Mesothelial cell of epicardium (in vitro differentiated cells): ENCODE measurements around the gene HTR3B. TPM values are rescaled to one million over a fixed set of nuclear protein-coding genes. Genes with fewer than 3 reads are reported as not detected.

Source experiments
- DNase-seq, 2 experiments: peaks; one replicate each; pipeline ENCODE4 v3.0.0; 2021; ENCODE audit warnings: low spot score in 2 of 2; ENCODE audit not compliant: unreplicated experiment in 2 of 2
- H3K27ac Mint-ChIP-seq: 2 replicates; pipeline ENCODE4 v1.8.0; 2021; ENCODE audit warnings: mixed read lengths
- H3K27me3 Mint-ChIP-seq: 2 replicates; pipeline ENCODE4 v1.8.0; 2021; ENCODE audit warnings: low read depth, mixed read lengths
- H3K36me3 Mint-ChIP-seq: 2 replicates; pipeline ENCODE4 v1.8.0; 2021; ENCODE audit warnings: mixed read lengths
- H3K4me1 Mint-ChIP-seq: 2 replicates; pipeline ENCODE4 v1.8.0; 2021; ENCODE audit warnings: mixed read lengths
- H3K4me3 Mint-ChIP-seq: 2 replicates; pipeline ENCODE4 v1.8.0; 2021; ENCODE audit warnings: mild to moderate bottlenecking, moderate library complexity, mixed read lengths
- H3K9me3 Mint-ChIP-seq: 2 replicates; pipeline ENCODE4 v1.8.0; 2021; ENCODE audit warnings: mixed read lengths
- total RNA-seq: library from RNA; stranded (reverse); gene quantifications from 3 replicates; pipeline ENCODE4 v1.2.1, GENCODE V29; 2021
- TF ChIP-seq, protein P1 (sequence below): fragments of 200-600 bp; sonication (generic); IDR thresholded peaks from one replicate; pipeline ENCODE4 v1.5.0; 2021; ENCODE audit warnings: antibody characterized with exemption; ENCODE audit not compliant: unreplicated experiment

HTR3B gene
- total RNA-seq, 1 donor from 2014 or later, result not detected

DNA sequence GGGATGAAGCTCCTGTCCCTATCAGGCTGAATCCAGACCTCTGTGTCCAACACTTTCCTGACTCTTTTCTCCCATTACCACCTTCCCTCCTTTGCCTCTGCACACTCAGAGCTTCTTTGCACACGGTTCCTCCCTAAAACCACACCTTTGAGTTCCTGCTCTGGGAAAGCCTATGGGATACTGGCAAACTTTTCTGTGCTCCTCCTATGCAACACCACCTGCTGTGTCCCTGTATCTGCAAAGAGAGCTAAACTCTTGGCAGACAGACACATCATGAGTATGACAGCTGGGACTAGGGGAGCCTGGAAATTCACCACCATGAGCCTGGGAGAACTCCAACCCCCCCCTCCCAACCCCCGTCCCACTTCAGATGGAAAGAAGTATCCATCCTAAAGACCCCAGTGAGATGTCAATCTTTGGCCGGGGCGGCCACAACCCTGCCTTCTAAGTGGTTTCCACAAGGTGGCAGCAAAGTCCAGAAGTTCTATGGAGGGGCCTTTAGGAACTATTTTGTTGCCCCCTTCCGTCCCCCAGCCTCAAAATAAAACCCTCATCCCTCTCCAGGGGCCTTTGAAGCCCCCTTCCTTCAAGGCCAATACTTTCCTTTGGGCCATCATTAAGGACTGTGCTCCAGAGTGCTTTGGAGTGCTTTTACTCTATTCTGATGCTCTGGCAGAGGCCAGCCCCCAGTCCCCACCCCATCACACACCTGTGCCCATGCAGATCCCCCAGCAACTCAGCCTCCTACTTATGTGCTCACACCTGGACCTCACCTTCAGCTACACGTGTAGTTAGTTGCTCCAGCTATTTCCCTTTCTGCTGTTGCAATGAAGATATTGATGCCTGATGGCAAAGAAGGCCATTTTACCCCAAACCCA lies 89.7 kb downstream of the HTR3B start:
- Mint-ChIP-seq H3K27ac (no peak overlapping the region), H3K36me3 (no peaks in the 10 kb centered on the region), H3K27me3 (peaks cover 78% of the 10 kb centered on the region), H3K4me1 (no peaks in the 10 kb centered on the region), H3K4me3 (no peak overlapping the region), H3K9me3 (no peaks in the 10 kb centered on the region)
- DNase-seq, result no peak
- TF ChIP-seq, protein P1, sequence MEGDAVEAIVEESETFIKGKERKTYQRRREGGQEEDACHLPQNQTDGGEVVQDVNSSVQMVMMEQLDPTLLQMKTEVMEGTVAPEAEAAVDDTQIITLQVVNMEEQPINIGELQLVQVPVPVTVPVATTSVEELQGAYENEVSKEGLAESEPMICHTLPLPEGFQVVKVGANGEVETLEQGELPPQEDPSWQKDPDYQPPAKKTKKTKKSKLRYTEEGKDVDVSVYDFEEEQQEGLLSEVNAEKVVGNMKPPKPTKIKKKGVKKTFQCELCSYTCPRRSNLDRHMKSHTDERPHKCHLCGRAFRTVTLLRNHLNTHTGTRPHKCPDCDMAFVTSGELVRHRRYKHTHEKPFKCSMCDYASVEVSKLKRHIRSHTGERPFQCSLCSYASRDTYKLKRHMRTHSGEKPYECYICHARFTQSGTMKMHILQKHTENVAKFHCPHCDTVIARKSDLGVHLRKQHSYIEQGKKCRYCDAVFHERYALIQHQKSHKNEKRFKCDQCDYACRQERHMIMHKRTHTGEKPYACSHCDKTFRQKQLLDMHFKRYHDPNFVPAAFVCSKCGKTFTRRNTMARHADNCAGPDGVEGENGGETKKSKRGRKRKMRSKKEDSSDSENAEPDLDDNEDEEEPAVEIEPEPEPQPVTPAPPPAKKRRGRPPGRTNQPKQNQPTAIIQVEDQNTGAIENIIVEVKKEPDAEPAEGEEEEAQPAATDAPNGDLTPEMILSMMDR, result peak; percentile 68

Other genes starting within 250 kb of the HTR3B start
- 2.3 to 3.5 TPM (median 2.4 TPM) in 3 replicates for gene TMPRSS5, start 198.5 kb upstream of the HTR3B start, total RNA-seq
- gene ZW10, start 131.1 kb upstream of the HTR3B start, total RNA-seq, result 18.6 to 19.6 TPM (median 18.7 TPM) in 3 replicates
- not detected in 3 replicates for gene CLDN25, start 125.0 kb upstream of the HTR3B start, total RNA-seq
- gene USP28, start 29.2 kb upstream of the HTR3B start, total RNA-seq, result 42.3 to 47.6 TPM (median 44.1 TPM) in 3 replicates
- gene HTR3A, start 70.3 kb downstream of the HTR3B start, total RNA-seq, result not detected in 3 replicates
- gene ZBTB16, start 154.9 kb downstream of the HTR3B start, total RNA-seq, result not detected in 3 replicates